Choroid plexus epithelial cell (primary cell): ENCODE measurements around the gene PODXL2.

ENCODE experiments used
- DNase-seq: peaks from one replicate; pipeline ENCODE4 v3.0.0-alpha.2; 2010; ENCODE audit warnings: low read depth
- H3K4me3 ChIP-seq: 2 replicates; pipeline ENCODE4 v1.5.1; 2011; ENCODE audit warnings: low read depth, mild to moderate bottlenecking, control low read depth, low read length, moderate library complexity
- CTCF ChIP-seq: conservative IDR thresholded peaks from 2 replicates; pipeline ENCODE4 v1.5.1; 2011; ENCODE audit warnings: low read depth, mild to moderate bottlenecking, control low read depth, inconsistent platforms, low read length, moderate library complexity

Gene PODXL2

GRCh38 chr3:127691974-127692373 is 63.0 kb downstream of the PODXL2 start:
- H3K4me3 ChIP-seq: no peak overlapping the region
- DNase-seq: no peak
- no peak for TF ChIP-seq CTCF

- DNase-seq: no peak
- TF ChIP-seq CTCF: no peak
- no peak overlapping the region for H3K4me3 ChIP-seq
These were observed 63.7 kb downstream of the PODXL2 start for GRCh38 chr3:127692501-127693335.

- no peak for DNase-seq
- no peak overlapping the region for H3K4me3 ChIP-seq
- no peak for TF ChIP-seq CTCF
These were observed 64.4 kb downstream of the PODXL2 start for GRCh38 chr3:127693336-127693843.

- H3K4me3 ChIP-seq: no peak overlapping the region
- peak; percentile 33 for TF ChIP-seq CTCF
- DNase-seq: no peak
These were observed 65.7 kb downstream of the PODXL2 start for GRCh38 chr3:127694467-127695215.

GRCh38 chr3:127697551-127698240 is 68.7 kb downstream of the PODXL2 start:
- peak overlapping the region; percentile 31 for H3K4me3 ChIP-seq
- TF ChIP-seq CTCF: no peak
- peak; percentile 94 for DNase-seq

GRCh38 chr3:127698286-127698685 is 69.3 kb downstream of the PODXL2 start:
- H3K4me3 ChIP-seq: no peak overlapping the region
- no peak for DNase-seq
- TF ChIP-seq CTCF: no peak
